Measurements from ENCODE around the gene POTEG.
"Not testable (repeated sequence)": the region's sequence is repeated elsewhere in the genome, so short reads cannot be mapped to it uniquely, and the experiment has no call there.

Gene POTEG

GRCh38 chr14:19434241-19434640 lies at the start of gene POTEG:
TSS of gene POTEG (minus strand) at chr14:19434341. CDS start at chr14:19434289, 52 bp downstream.
- not testable (repeated sequence) for DNase-seq (ENCODE audit: low read depth in 2 of 2)

GRCh38 chr14:19482093-19482492 lies 48.0 kb upstream of the POTEG start:
- not testable (repeated sequence) for DNase-seq (ENCODE audit: low read depth in 2 of 2)

GRCh38 chr14:19481421-19481820 lies 47.3 kb upstream of the POTEG start:
- not testable (repeated sequence) for DNase-seq (ENCODE audit: low read depth in 2 of 2)

GRCh38 chr14:19480491-19480890 lies 46.4 kb upstream of the POTEG start:
- not testable (repeated sequence) for DNase-seq (ENCODE audit: low read depth in 2 of 2)

GRCh38 chr14:19445761-19446160 lies 11.6 kb upstream of the POTEG start:
- DNase-seq (ENCODE audit: low read depth in 2 of 2): not testable (repeated sequence)

GRCh38 chr14:19439826-19440225 lies 5.7 kb upstream of the POTEG start:
- not testable (repeated sequence) for DNase-seq (ENCODE audit: low read depth in 2 of 2)

GRCh38 chr14:19439219-19439618 lies 5.1 kb upstream of the POTEG start:
- not testable (repeated sequence) for DNase-seq (ENCODE audit: low read depth in 2 of 2)

- not testable (repeated sequence) for DNase-seq (ENCODE audit: low read depth in 2 of 2)
Observed at GRCh38 chr14:19437126-19437443, 2.9 kb upstream of the POTEG start.

- DNase-seq (ENCODE audit: low read depth in 2 of 2): not testable (repeated sequence)
Observed at GRCh38 chr14:19436311-19437125, 2.4 kb upstream of the POTEG start.

- DNase-seq (ENCODE audit: low read depth in 2 of 2): not testable (repeated sequence)
Observed at GRCh38 chr14:19435852-19436251, 1.7 kb upstream of the POTEG start.

GRCh38 chr14:19434891-19435290 lies 750 bp upstream of the POTEG start:
- DNase-seq (ENCODE audit: low read depth in 2 of 2): not testable (repeated sequence)

GRCh38 chr14:19433765-19434164 lies 376 bp downstream of the POTEG start:
- not testable (repeated sequence) for DNase-seq (ENCODE audit: low read depth in 2 of 2)

- not testable (repeated sequence) for DNase-seq (ENCODE audit: low read depth in 2 of 2)
Observed at GRCh38 chr14:19408519-19408918, 25.6 kb downstream of the POTEG start.

- DNase-seq (ENCODE audit: low read depth in 2 of 2): not testable (repeated sequence)
Observed at GRCh38 chr14:19402097-19402496, 32.0 kb downstream of the POTEG start.

- DNase-seq (ENCODE audit: low read depth in 2 of 2): not testable (repeated sequence)
Observed at GRCh38 chr14:19394727-19395126, 39.4 kb downstream of the POTEG start.

GRCh38 chr14:19390230-19390629 lies 43.9 kb downstream of the POTEG start:
- DNase-seq (ENCODE audit: low read depth in 2 of 2): not testable (repeated sequence)

GRCh38 chr14:19388741-19389140 lies 45.4 kb downstream of the POTEG start:
- DNase-seq (ENCODE audit: low read depth in 2 of 2): not testable (repeated sequence)

GRCh38 chr14:19386996-19387395 lies 47.1 kb downstream of the POTEG start:
- not testable (repeated sequence) for DNase-seq (ENCODE audit: low read depth in 2 of 2)

- DNase-seq (ENCODE audit: low read depth in 2 of 2): not testable (repeated sequence)
Observed at GRCh38 chr14:19386309-19386708, 47.8 kb downstream of the POTEG start.

- not testable (repeated sequence) for DNase-seq (ENCODE audit: low read depth in 2 of 2)
Observed at GRCh38 chr14:19384088-19384781, 49.9 kb downstream of the POTEG start.

GRCh38 chr14:19383008-19383584 lies 51.0 kb downstream of the POTEG start:
- not testable (repeated sequence) for DNase-seq (ENCODE audit: low read depth in 2 of 2)

- DNase-seq (ENCODE audit: low read depth in 2 of 2): not testable (repeated sequence)
Observed at GRCh38 chr14:19380137-19380536, 54.0 kb downstream of the POTEG start.

All from stimulated activated CD4-positive, alpha-beta T cell treated with anti-CD3 and anti-CD28 coated beads, Interleukin-1b, Interleukin-23, amount 100 ng/mL, for 4 hours (primary cell).